Muscle layer of colon (tissue), 2 donors: ENCODE measurements around the gene MSANTD1.

Experiments
- H3K27ac ChIP-seq: one replicate; pipeline ENCODE4 v1.7.0; 2013; ENCODE audit warnings: low read depth, mild to moderate bottlenecking, low read length, moderate library complexity
- H3K27me3 ChIP-seq, 2 donors: one replicate each; pipeline ENCODE4 v1.7.0; 2013; ENCODE audit warnings: low read length in 2 of 2, mild to moderate bottlenecking in 2 of 2; ENCODE audit not compliant: insufficient read depth in 2 of 2, control insufficient read depth in 1 of 2
- H3K36me3 ChIP-seq: one replicate; pipeline ENCODE4 v1.7.0; 2013; ENCODE audit warnings: mild to moderate bottlenecking, low read length; ENCODE audit not compliant: insufficient read depth
- H3K4me1 ChIP-seq: one replicate; pipeline ENCODE4 v1.7.0; 2013; ENCODE audit warnings: mild to moderate bottlenecking, low read length; ENCODE audit not compliant: insufficient read depth
- H3K4me3 ChIP-seq, 2 donors: one replicate each; pipeline ENCODE4 v1.7.0; 2013; ENCODE audit warnings: low read length in 2 of 2, low read depth in 1 of 2, mild to moderate bottlenecking in 1 of 2, moderate library complexity in 1 of 2
- H3K9ac ChIP-seq: one replicate; pipeline ENCODE4 v1.7.0; 2013; ENCODE audit warnings: low read length
- H3K9me3 ChIP-seq: one replicate; pipeline ENCODE4 v1.7.0; 2013; ENCODE audit warnings: mild to moderate bottlenecking, low read length
- donor health status: abdominal sarcoma.
- donor health status: Adenocarcinoma of cecum.

Gene MSANTD1

GRCh38 chr4:3218824-3219760, 29.9 kb upstream of the MSANTD1 start:
- peaks cover 83% of the 10 kb centered on the region for H3K36me3 ChIP-seq
- H3K4me1 ChIP-seq: no peaks in the 10 kb centered on the region
- no peak overlapping the region for H3K4me3 ChIP-seq
- H3K9me3 ChIP-seq: no peaks in the 10 kb centered on the region
- H3K27me3 ChIP-seq: no peaks in the 10 kb centered on the region
- H3K27ac ChIP-seq: no peak overlapping the region
- H3K9ac ChIP-seq: no peak overlapping the region

GRCh38 chr4:3219761-3220475, 29.0 kb upstream of the MSANTD1 start:
- no peaks in the 10 kb centered on the region for H3K4me1 ChIP-seq
- no peaks in the 10 kb centered on the region for H3K9me3 ChIP-seq
- H3K27me3 ChIP-seq: no peaks in the 10 kb centered on the region
- no peak overlapping the region for H3K27ac ChIP-seq
- H3K4me3 ChIP-seq: no peak overlapping the region
- peaks cover 83% of the 10 kb centered on the region for H3K36me3 ChIP-seq
- no peak overlapping the region for H3K9ac ChIP-seq

- H3K4me1 ChIP-seq: no peaks in the 10 kb centered on the region
- H3K9ac ChIP-seq: no peak overlapping the region
- no peak overlapping the region for H3K27ac ChIP-seq
- no peaks in the 10 kb centered on the region for H3K27me3 ChIP-seq
- peaks cover 79% of the 10 kb centered on the region for H3K36me3 ChIP-seq
- no peak overlapping the region for H3K4me3 ChIP-seq
- no peaks in the 10 kb centered on the region for H3K9me3 ChIP-seq
Observed at GRCh38 chr4:3220476-3221183, 28.3 kb upstream of the MSANTD1 start.

GRCh38 chr4:3221184-3221494, 27.8 kb upstream of the MSANTD1 start:
- Histone ChIP-seq H3K9me3 (no peaks in the 10 kb centered on the region), H3K36me3 (peaks cover 74% of the 10 kb centered on the region), H3K4me3 (no peak overlapping the region), H3K27ac (no peak overlapping the region), H3K27me3 (no peaks in the 10 kb centered on the region), H3K9ac (no peak overlapping the region), H3K4me1 (no peaks in the 10 kb centered on the region)

- no peaks in the 10 kb centered on the region for H3K9me3 ChIP-seq
- no peak overlapping the region for H3K27ac ChIP-seq
- H3K36me3 ChIP-seq: peaks cover 71% of the 10 kb centered on the region
- H3K4me3 ChIP-seq: no peak overlapping the region
- H3K27me3 ChIP-seq: no peaks in the 10 kb centered on the region
- H3K9ac ChIP-seq: no peak overlapping the region
- no peaks in the 10 kb centered on the region for H3K4me1 ChIP-seq
Observed at GRCh38 chr4:3221996-3222395, 27.0 kb upstream of the MSANTD1 start.

- H3K27me3 ChIP-seq: no peaks in the 10 kb centered on the region
- H3K4me3 ChIP-seq: no peak overlapping the region
- H3K36me3 ChIP-seq: peaks cover 63% of the 10 kb centered on the region
- H3K9me3 ChIP-seq: no peaks in the 10 kb centered on the region
- H3K4me1 ChIP-seq: no peaks in the 10 kb centered on the region
- H3K27ac ChIP-seq: no peak overlapping the region
- H3K9ac ChIP-seq: no peak overlapping the region
Observed at GRCh38 chr4:3223346-3223745, 25.6 kb upstream of the MSANTD1 start.

- Histone ChIP-seq H3K4me3 (no peak overlapping the region), H3K27ac (no peak overlapping the region), H3K27me3 (no peaks in the 10 kb centered on the region), H3K36me3 (peaks cover 63% of the 10 kb centered on the region), H3K9ac (no peak overlapping the region), H3K9me3 (no peaks in the 10 kb centered on the region), H3K4me1 (no peaks in the 10 kb centered on the region)
Observed at GRCh38 chr4:3223956-3224748, 24.8 kb upstream of the MSANTD1 start.

- Histone ChIP-seq H3K27me3 (no peaks in the 10 kb centered on the region), H3K9ac (no peak overlapping the region), H3K4me3 (no peak overlapping the region), H3K36me3 (peaks cover 64% of the 10 kb centered on the region), H3K4me1 (no peaks in the 10 kb centered on the region), H3K9me3 (no peaks in the 10 kb centered on the region), H3K27ac (no peak overlapping the region)
Observed at GRCh38 chr4:3225071-3225850, 23.7 kb upstream of the MSANTD1 start.

GRCh38 chr4:3225936-3226335, 23.0 kb upstream of the MSANTD1 start:
- H3K9me3 ChIP-seq: no peaks in the 10 kb centered on the region
- H3K9ac ChIP-seq: no peak overlapping the region
- H3K27me3 ChIP-seq: no peaks in the 10 kb centered on the region
- no peaks in the 10 kb centered on the region for H3K4me1 ChIP-seq
- H3K27ac ChIP-seq: no peak overlapping the region
- no peak overlapping the region for H3K4me3 ChIP-seq
- peaks cover 64% of the 10 kb centered on the region for H3K36me3 ChIP-seq

- no peak overlapping the region for H3K4me3 ChIP-seq
- H3K36me3 ChIP-seq: peaks cover 68% of the 10 kb centered on the region
- H3K27me3 ChIP-seq: no peaks in the 10 kb centered on the region
- H3K27ac ChIP-seq: no peak overlapping the region
- no peaks in the 10 kb centered on the region for H3K9me3 ChIP-seq
- no peaks in the 10 kb centered on the region for H3K4me1 ChIP-seq
- no peak overlapping the region for H3K9ac ChIP-seq
Observed at GRCh38 chr4:3226467-3226866, 22.5 kb upstream of the MSANTD1 start.
